ENCODE results near the gene FBH1. TPM values are rescaled to one million over a fixed set of nuclear protein-coding genes. Genes with fewer than 3 reads are reported as not detected.

The FBH1 gene
- total and polyA plus RNA-seq, 9 of the 15 experiments (the other 6 are each of a cell fraction or from before 2014, with no cell fraction given), result 13.4 to 108 (median 77.8) TPM

GRCh38 chr10:5971886-5972285, 81.8 kb downstream of the FBH1 start:
- Histone ChIP-seq H2AFZ (ENCODE audit: low read depth, low read length) (peak overlapping the region; percentile 35; the same call in 1 of the 2 replicates), H3K9ac (ENCODE audit: insufficient read depth in 1 of 2, low read depth in 2 of 2, low read length in 2 of 2) (peak overlapping the region; percentile 18 to 24; a peak in 2 of 4 replicates), H3K27ac (ENCODE audit: extremely low read depth, low read depth, low read length) (peak overlapping the region; percentile 71), H3K27me3 (ENCODE audit: control insufficient read depth in 2 of 2, insufficient read depth in 2 of 2, low read length in 2 of 2) (no peaks in the 10 kb centered on the region), H3K4me1 (replicated peaks in 1 of 2; ENCODE audit: control insufficient read depth in 2 of 2, insufficient read depth in 2 of 2, low read length in 2 of 2) (peaks cover 22 to 30% of the 10 kb centered on the region in 2 experiments), H3K9me3 (replicated peaks; ENCODE audit: control insufficient read depth, insufficient read depth, low read depth, low read length) (no peaks in the 10 kb centered on the region), H3K36me3 (ENCODE audit: control insufficient read depth, insufficient read depth, low read length) (peaks cover 2% of the 10 kb centered on the region; the same call in 1 of the 3 replicates), H3K9me1 (ENCODE audit: control insufficient read depth, insufficient read depth, low read length) (no peaks in the 10 kb centered on the region), H4K20me1 (replicated peaks; ENCODE audit: control insufficient read depth, insufficient read depth, low read length) (no peaks in the 10 kb centered on the region; the same call in 1 of the 2 replicates), H3K79me2 (ENCODE audit: control insufficient read depth, insufficient read depth, low read length) (peaks cover 61% of the 10 kb centered on the region), H3K4me2 (ENCODE audit: insufficient read depth, low read length) (no peak overlapping the region), H3K4me3 (no peak overlapping the region)
- ATAC-seq, result peak; percentile 4; the same call in 1 of the 3 replicates
- DNase-seq (ENCODE audit: extremely low read depth in 1 of 4, low spot score in 3 of 4), result no peak
- BruUV-seq (replicated peaks), result no TSS peak
- ChIA-PET POLR2A (interaction anchor here (2.3 kb wide), 1 partner anchor 12 kb away, joined by 16 read pairs; no protein-coding TSS in a partner anchor), CTCF (ENCODE audit: low intra/inter-chr PET ratio) (no interaction called here)
- intact Hi-C loops (cut with micrococcal nuclease), result no loop called here
- no peak for TF ChIP-seq KDM4B (IDR thresholded peaks at IDR 0.05; ENCODE audit: borderline replicate concordance in 2 of 2, low read depth in 1 of 2)
- TF ChIP-seq TAF7 (tag; IDR thresholded peaks at IDR 0.05), result no peak
- no peak for TF ChIP-seq YBX1 (IDR thresholded peaks at IDR 0.05)
- no peak for TF ChIP-seq TBP (optimal IDR thresholded peaks at IDR 0.05; ENCODE audit: low read depth, low read length)
- no peak for TF ChIP-seq ESRRA (IDR thresholded peaks at IDR 0.05; ENCODE audit: borderline replicate concordance, low read depth)
- TF ChIP-seq MYBL2 (IDR thresholded peaks at IDR 0.05; ENCODE audit: low read depth), result no peak
- no peak for TF ChIP-seq MYBL2 (CRISPR knock-in tag; IDR thresholded peaks at IDR 0.05; ENCODE audit: borderline replicate concordance)
- TF ChIP-seq ZNF263 (CRISPR knock-in tag; IDR thresholded peaks at IDR 0.05; ENCODE audit: borderline replicate concordance), result no peak
- no peak for TF ChIP-seq DNMT1 (IDR thresholded peaks at IDR 0.05)
- no peak for TF ChIP-seq CC2D1A (IDR thresholded peaks at IDR 0.05)
- no peak for TF ChIP-seq TFAM (CRISPR knock-in tag; conservative IDR thresholded peaks at IDR 0.05)
- TF ChIP-seq EZH2 (IDR thresholded peaks at IDR 0.05; ENCODE audit: borderline replicate concordance, low read depth, low read length), result no peak
- no peak for TF ChIP-seq ZNF133 (CRISPR knock-in tag; IDR thresholded peaks at IDR 0.05)
- TF ChIP-seq CEBPB (tag; IDR thresholded peaks at IDR 0.05), result peak; percentile 50; the same call in 1 of the 2 replicates
- TF ChIP-seq ZBTB8A (IDR thresholded peaks at IDR 0.05; ENCODE audit: partially characterized antibody), result no peak
- peak; percentile 69 for TF ChIP-seq ATF3 (IDR thresholded peaks at IDR 0.05)
- no peak for TF ChIP-seq ATF3 (CRISPR knock-in tag; conservative IDR thresholded peaks at IDR 0.05)
- no peak for TF ChIP-seq CEBPG (CRISPR knock-in tag; IDR thresholded peaks at IDR 0.05)
- peak; percentile 27 to 73; a peak in 3 of 4 replicates for TF ChIP-seq CEBPG (tag; conservative IDR thresholded peaks at IDR 0.05 in 1 of 2, IDR thresholded peaks at IDR 0.05 in 1 of 2)
- TF ChIP-seq KLF10 (CRISPR knock-in tag; IDR thresholded peaks at IDR 0.05), result no peak
- no peak for TF ChIP-seq ZNF77 (CRISPR knock-in tag; IDR thresholded peaks at IDR 0.05)
- TF ChIP-seq ILF3 (IDR thresholded peaks at IDR 0.05; ENCODE audit: borderline replicate concordance), result no peak
- TF ChIP-seq MTA3 (IDR thresholded peaks at IDR 0.05; ENCODE audit: borderline replicate concordance), result no peak
- TF ChIP-seq POLR2AphosphoS2 (IDR thresholded peaks at IDR 0.05; ENCODE audit: low read length), result no peak
- no peak for TF ChIP-seq NR2C1 (IDR thresholded peaks at IDR 0.05)
- no peak for TF ChIP-seq NR2C1 (tag; IDR thresholded peaks at IDR 0.05)
- no peak for TF ChIP-seq TCF3 (CRISPR knock-in tag; IDR thresholded peaks at IDR 0.05)
- in situ Hi-C loops (cut with MboI), result no loop called here
- 28% methylated on average over 4 of the region's 4 CpGs for WGBS (ENCODE audit: insufficient coverage, low coverage, missing lambda C conversion rate)
- FAIRE-seq, result no peak

Data from K562 (cell line).